ENCODE results near the gene SEC14L2. TPM values are rescaled to one million over a fixed set of nuclear protein-coding genes. Genes with fewer than 3 reads are reported as not detected.

SEC14L2 gene
- total RNA-seq, 1 experiment from 2014 or later = 10.6 TPM

- DNase-seq (ENCODE audit: low read depth) = peak; percentile 37
- in situ Hi-C loops (cut with HindIII; ENCODE audit: low pct_unique_long_range_greater_than_20kb, low sequenced_read_pairs) = no loop called here
These were observed 25.1 kb downstream of the SEC14L2 start for GRCh38 chr22:30421695-30422480.

- in situ Hi-C loops (cut with HindIII; ENCODE audit: low pct_unique_long_range_greater_than_20kb, low sequenced_read_pairs) = no loop called here
- peak; percentile 91 for DNase-seq (ENCODE audit: low read depth)
These were observed 25.9 kb downstream of the SEC14L2 start for GRCh38 chr22:30422481-30423300.

DNA sequence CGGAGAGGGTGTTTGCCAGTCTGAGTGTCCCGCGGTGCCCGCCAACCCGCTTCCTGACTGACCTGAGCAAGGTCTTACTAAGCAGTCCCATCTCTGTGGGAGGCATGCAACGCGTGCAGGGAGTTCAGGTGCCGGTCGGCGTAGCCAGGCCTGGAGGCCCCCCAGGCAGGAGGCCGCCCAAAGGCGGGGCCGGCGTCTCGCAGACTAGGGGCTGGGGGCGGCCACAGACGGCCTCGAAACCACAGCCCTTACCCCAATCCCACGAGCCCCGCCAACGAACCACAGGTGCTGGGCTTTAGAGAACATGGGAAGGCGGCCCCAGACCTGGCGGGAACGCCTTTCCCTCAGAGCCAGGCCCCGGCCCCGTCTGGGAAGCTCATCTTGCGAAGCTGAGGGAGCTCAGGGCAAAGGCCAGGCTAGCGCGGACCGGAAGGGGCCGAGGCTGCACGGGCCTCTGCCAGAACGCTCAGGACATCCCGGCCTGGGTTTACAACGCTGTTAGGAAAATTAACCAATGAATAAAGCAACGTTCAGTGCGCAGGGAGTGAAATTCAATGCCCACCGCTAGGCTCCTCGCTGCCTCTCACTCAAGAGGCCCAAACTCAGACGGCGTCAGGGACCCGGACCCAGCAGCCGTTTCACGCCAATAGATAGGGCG is 26.6 kb downstream of the SEC14L2 start:
- no peak for DNase-seq (ENCODE audit: low read depth)
- in situ Hi-C loops (cut with HindIII; ENCODE audit: low pct_unique_long_range_greater_than_20kb, low sequenced_read_pairs) = no loop called here

DNA sequence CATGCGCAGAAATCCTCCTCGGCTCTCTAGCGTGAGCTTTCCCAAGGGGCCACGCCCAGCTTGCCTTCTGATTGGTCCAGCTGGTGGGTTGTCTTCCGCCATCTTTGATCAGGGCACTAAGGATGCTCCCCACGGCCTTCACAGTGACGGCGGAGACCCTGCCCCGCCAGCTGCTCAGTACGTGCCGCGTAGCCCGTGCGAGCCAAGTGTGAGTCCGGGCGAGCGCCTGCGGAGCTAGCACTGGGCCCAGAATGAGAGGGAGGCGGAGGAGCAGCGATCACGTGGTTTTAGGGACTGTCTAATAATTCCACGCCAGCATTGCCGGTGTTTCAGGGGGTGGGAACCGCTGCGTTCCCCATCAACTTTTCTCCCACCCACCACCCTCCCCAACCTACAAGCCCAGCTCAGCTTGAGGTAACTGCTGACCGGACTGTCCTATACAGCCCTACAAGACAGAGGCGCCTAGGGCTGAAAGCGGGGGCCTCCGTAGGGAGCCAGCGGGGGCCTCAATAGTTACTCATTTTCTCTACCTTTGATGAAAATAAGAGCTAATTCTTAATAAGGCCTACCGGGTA is 27.2 kb downstream of the SEC14L2 start:
- in situ Hi-C loops (cut with HindIII; ENCODE audit: low pct_unique_long_range_greater_than_20kb, low sequenced_read_pairs) = no loop called here
- peak; percentile 100 for DNase-seq (ENCODE audit: low read depth)

- in situ Hi-C loops (cut with HindIII; ENCODE audit: low pct_unique_long_range_greater_than_20kb, low sequenced_read_pairs) = no loop called here
- no peak for DNase-seq (ENCODE audit: low read depth)
These were observed 27.9 kb downstream of the SEC14L2 start for GRCh38 chr22:30424534-30425326.

DNA sequence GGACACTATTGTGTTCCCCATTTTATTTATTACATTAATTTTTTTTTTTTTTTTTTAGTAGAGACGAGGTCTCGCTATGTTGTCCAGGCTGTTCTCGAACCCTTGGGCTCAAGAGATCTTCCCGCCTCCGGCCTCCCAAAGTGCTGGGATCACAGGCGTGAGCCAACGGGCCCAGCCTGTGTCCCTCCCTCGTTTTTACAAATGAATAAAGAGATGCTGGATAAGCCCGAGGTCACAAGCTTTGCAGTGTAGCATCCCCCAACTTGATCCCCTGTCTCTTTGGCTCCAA is 28.5 kb downstream of the SEC14L2 start:
- DNase-seq (ENCODE audit: low read depth) = no peak
- in situ Hi-C loops (cut with HindIII; ENCODE audit: low pct_unique_long_range_greater_than_20kb, low sequenced_read_pairs) = no loop called here

DNA sequence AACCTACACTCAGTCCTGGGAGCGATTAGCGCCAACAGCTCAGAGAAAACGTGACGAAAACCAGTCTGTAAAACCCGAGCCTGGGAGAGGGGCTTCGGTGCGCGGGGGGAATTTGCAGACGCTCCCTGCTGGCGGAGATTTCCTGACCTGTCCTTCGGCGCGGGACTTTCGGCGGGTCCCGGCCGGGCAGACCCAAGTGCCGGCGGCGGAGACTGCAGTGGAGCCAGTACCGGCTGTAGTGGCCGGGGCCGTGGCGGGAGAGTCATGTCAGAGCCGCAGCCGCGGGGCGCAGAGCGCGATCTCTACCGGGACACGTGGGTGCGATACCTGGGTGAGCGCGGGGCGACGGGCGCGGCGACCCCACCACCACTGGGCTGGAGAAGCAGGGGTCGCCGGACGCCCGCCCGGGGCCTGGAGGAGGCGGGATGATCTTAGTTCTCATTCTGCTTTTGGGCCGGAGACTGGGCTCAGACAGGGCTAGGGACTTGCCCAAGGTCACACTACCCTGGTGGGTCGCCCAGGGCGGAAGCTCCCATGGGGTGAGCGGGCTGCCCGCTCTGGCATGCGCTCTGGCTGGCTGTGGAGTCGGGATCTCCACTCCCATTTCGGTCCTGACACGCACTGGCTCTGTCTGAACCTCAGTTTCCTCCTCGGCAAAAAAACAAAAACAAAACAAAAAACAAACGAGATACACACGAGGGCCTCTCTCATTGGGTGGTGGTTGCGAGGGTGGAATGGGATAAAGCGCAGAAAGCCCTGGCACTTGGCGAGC is 29.0 kb downstream of the SEC14L2 start, which contains the start of gene MTFP1:
Gene MTFP1, plus strand, starts transcription at position 153 of the 772 bp plus-strand sequence. Its CDS starts 112 bp downstream, at position 265.
- peak; percentile 80 for DNase-seq (ENCODE audit: low read depth)
- in situ Hi-C loops (cut with HindIII; ENCODE audit: low pct_unique_long_range_greater_than_20kb, low sequenced_read_pairs) = no loop called here

DNA sequence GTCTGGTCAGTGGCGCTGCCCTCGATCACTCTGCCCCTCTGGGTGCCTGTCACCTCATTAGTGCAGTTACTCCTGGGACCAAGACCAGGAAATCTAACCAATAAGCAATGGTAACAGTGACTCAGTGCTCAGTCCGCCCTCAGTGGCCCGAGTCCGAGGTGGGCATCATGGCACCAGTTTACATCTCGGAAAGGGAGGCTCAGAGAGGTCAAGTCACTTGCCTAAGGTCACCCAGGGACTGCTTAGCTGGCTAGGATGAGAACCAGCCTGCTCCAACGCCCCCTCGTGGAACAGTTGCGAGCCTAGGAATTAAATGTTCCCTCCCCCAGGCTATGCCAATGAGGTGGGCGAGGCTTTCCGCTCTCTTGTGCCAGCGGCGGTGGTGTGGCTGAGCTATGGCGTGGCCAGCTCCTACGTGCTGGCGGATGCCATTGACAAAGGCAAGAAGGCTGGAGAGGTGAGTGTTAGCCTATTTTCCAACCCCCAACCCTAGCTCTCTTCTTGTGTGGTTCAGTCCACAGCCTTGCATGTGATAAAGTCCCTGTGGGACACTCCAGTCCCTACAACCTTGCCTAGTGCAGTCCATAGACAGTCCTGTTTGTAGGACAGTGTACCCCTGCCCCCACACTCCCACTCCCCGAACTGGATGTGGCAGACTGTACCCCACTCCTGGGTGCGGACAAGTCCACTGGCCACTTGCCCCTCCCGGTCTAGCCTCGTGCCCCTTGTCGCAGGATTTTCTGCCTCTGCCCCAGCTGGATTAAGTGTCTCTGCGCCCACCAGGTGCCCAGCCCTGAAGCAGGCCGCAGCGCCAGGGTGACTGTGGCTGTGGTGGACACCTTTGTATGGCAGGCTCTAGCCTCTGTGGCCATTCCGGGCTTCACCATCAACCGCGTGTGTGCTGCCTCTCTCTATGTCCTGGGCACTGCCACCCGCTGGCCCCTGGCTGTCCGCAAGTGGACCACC is 29.9 kb downstream of the SEC14L2 start:
- in situ Hi-C loops (cut with HindIII; ENCODE audit: low pct_unique_long_range_greater_than_20kb, low sequenced_read_pairs) = no loop called here
- DNase-seq (ENCODE audit: low read depth) = peak; percentile 96

GRCh38 chr22:30427871-30428270 is 31.1 kb downstream of the SEC14L2 start:
- DNase-seq (ENCODE audit: low read depth) = no peak
- in situ Hi-C loops (cut with HindIII; ENCODE audit: low pct_unique_long_range_greater_than_20kb, low sequenced_read_pairs) = no loop called here

DNA sequence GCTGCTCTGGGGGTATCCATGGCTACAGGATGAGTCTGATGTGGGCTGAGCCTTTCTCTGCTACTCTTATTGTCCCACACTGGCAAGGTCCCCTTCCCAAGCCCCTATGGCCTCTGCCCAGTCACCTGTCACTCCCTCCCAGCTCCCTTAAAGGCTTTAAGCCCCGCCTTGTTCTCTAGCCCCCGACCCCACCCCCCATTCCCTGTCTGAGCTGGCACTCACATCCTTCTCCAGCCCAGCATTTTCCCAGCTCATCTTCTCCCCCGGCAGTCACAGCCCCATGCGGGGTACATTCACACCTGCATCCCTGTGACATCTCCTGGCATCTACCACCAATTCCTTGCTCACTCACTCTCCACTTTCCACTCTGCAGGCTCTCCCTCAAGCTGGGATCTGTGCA is 33.1 kb downstream of the SEC14L2 start:
- DNase-seq (ENCODE audit: low read depth) = no peak
- in situ Hi-C loops (cut with HindIII; ENCODE audit: low pct_unique_long_range_greater_than_20kb, low sequenced_read_pairs) = no loop called here

DNA sequence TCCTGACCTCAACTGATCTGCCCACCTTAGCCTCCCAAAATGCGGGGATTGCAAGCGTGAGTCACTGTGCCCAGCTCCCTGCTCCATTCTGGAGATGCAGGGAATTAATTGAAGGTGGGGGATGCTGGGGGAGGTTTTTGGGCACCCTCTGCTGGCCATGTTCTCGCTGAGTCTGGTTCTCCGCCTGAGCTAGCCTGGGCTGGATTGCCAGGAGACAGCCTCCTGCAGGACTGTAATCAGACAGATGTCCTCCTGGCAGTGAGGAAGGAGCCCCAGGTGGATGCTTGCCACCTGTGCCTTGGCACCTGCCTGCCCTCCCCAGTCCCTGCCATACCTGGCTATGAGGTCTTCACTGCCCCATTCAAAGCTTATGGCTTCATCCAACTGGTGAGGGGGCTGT is 34.1 kb downstream of the SEC14L2 start:
- in situ Hi-C loops (cut with HindIII; ENCODE audit: low pct_unique_long_range_greater_than_20kb, low sequenced_read_pairs) = no loop called here
- no peak for DNase-seq (ENCODE audit: low read depth)

GRCh38 chr22:30432096-30432495 is 35.3 kb downstream of the SEC14L2 start:
- in situ Hi-C loops (cut with HindIII; ENCODE audit: low pct_unique_long_range_greater_than_20kb, low sequenced_read_pairs) = no loop called here
- no peak for DNase-seq (ENCODE audit: low read depth)

- DNase-seq (ENCODE audit: low read depth) = no peak
- in situ Hi-C loops (cut with HindIII; ENCODE audit: low pct_unique_long_range_greater_than_20kb, low sequenced_read_pairs) = no loop called here
These were observed 35.7 kb downstream of the SEC14L2 start for GRCh38 chr22:30432520-30432919.

GRCh38 chr22:30433227-30433626 is 36.4 kb downstream of the SEC14L2 start:
- no peak for DNase-seq (ENCODE audit: low read depth)
- in situ Hi-C loops (cut with HindIII; ENCODE audit: low pct_unique_long_range_greater_than_20kb, low sequenced_read_pairs) = no loop called here

GRCh38 chr22:30433773-30434172 is 37.0 kb downstream of the SEC14L2 start:
- no peak for DNase-seq (ENCODE audit: low read depth)
- in situ Hi-C loops (cut with HindIII; ENCODE audit: low pct_unique_long_range_greater_than_20kb, low sequenced_read_pairs) = no loop called here

GRCh38 chr22:30434843-30435242 is 38.0 kb downstream of the SEC14L2 start:
- no peak for DNase-seq (ENCODE audit: low read depth)
- in situ Hi-C loops (cut with HindIII; ENCODE audit: low pct_unique_long_range_greater_than_20kb, low sequenced_read_pairs) = no loop called here

Measured in Caki2 (cell line).